DND-41 (cell line): Measurements from ENCODE around the gene NLGN1.

Source experiments
- ATAC-seq: fragments of 200-7000 bp; cut with Tn5 transposase; 3 replicates; pipeline ENCODE4 v1.9.1; 2021; ENCODE audit warnings: low read depth; ENCODE audit not compliant: insufficient read depth
- DNase-seq: peaks from one replicate; pipeline ENCODE4 v3.0.0-alpha.2; 2020
- H2AFZ ChIP-seq: 2 replicates; pipeline ENCODE4 v1.6.0; 2012; ENCODE audit warnings: low read depth, low read length
- H3K27ac ChIP-seq: 2 replicates; pipeline ENCODE4 v1.5.1; 2012; ENCODE audit warnings: low read length, inconsistent platforms
- H3K27me3 ChIP-seq: fragments of 200-600 bp; sonication (generic); 2 replicates; pipeline ENCODE4 v1.6.0; 2012; ENCODE audit warnings: low read length, mild to moderate bottlenecking, inconsistent platforms; ENCODE audit not compliant: insufficient read depth, poor library complexity
- H3K36me3 ChIP-seq: 2 replicates; pipeline ENCODE4 v1.5.1; 2012; ENCODE audit warnings: low read length, inconsistent platforms; ENCODE audit not compliant: insufficient read depth
- H3K4me1 ChIP-seq: 2 replicates; pipeline ENCODE4 v1.5.1; 2012; ENCODE audit warnings: mild to moderate bottlenecking, low read length; ENCODE audit not compliant: insufficient read depth
- H3K4me2 ChIP-seq: 2 replicates; pipeline ENCODE4 v1.6.0; 2012; ENCODE audit warnings: mild to moderate bottlenecking, moderate library complexity, low read length, inconsistent platforms; ENCODE audit not compliant: insufficient read depth
- H3K4me3 ChIP-seq, 2 experiments: fragments of 200-600 bp in 1 of 2; shearing (Covaris generic) in 1 of 2; 2 replicates each; pipeline ENCODE4 v1.5.1; 2012 to 2016; ENCODE audit warnings: inconsistent platforms in 2 of 2, low read length in 2 of 2, mild to moderate bottlenecking in 2 of 2, low read depth in 1 of 2, moderate library complexity in 1 of 2
- H3K79me2 ChIP-seq: 2 replicates; pipeline ENCODE4 v1.6.0; 2012; ENCODE audit warnings: low read length, inconsistent platforms; ENCODE audit not compliant: insufficient read depth
- H3K9ac ChIP-seq: 2 replicates; pipeline ENCODE4 v1.6.0; 2012; ENCODE audit warnings: low read depth, mild to moderate bottlenecking, inconsistent platforms, low read length, moderate library complexity
- H3K9me3 ChIP-seq: 2 replicates; pipeline ENCODE4 v1.5.1; 2012; ENCODE audit warnings: low read length, moderate library complexity, mild to moderate bottlenecking, inconsistent platforms; ENCODE audit not compliant: insufficient read depth, severe bottlenecking
- H4K20me1 ChIP-seq: 2 replicates; pipeline ENCODE4 v1.6.0; 2012; ENCODE audit warnings: low read length; ENCODE audit not compliant: insufficient read depth
- CTCF ChIP-seq: IDR thresholded peaks from 2 replicates; pipeline ENCODE4 v1.5.1; 2012; ENCODE audit warnings: borderline replicate concordance, low read length, moderate library complexity, mild to moderate bottlenecking; ENCODE audit not compliant: poor library complexity, severe bottlenecking; ENCODE audit errors: extremely low read depth
- EZH2 ChIP-seq: IDR thresholded peaks from 3 replicates; pipeline ENCODE4 v1.6.1; 2012; ENCODE audit warnings: borderline replicate concordance, low read depth, mild to moderate bottlenecking, moderate library complexity, low read length, inconsistent platforms; ENCODE audit not compliant: severe bottlenecking

Gene NLGN1

GRCh38 chr3:173416070-173416469, 18.5 kb downstream of the NLGN1 start:
- Histone ChIP-seq H3K9me3 (no peaks in the 10 kb centered on the region), H3K4me2 (no peak overlapping the region), H3K4me3 (no peak overlapping the region), H4K20me1 (no peaks in the 10 kb centered on the region), H3K79me2 (no peaks in the 10 kb centered on the region), H3K9ac (no peak overlapping the region), H3K36me3 (no peaks in the 10 kb centered on the region), H3K27me3 (no peaks in the 10 kb centered on the region), H3K27ac (no peak overlapping the region), H3K4me1 (no peaks in the 10 kb centered on the region), H2AFZ (no peak overlapping the region)
- no peak for DNase-seq
- ATAC-seq: no peak
- TF ChIP-seq CTCF (no peak), EZH2 (no peak)

- Histone ChIP-seq H3K4me3 (no peak overlapping the region), H3K79me2 (no peaks in the 10 kb centered on the region), H3K4me1 (no peaks in the 10 kb centered on the region), H3K27me3 (no peaks in the 10 kb centered on the region), H3K4me2 (no peak overlapping the region), H3K36me3 (no peaks in the 10 kb centered on the region), H3K27ac (no peak overlapping the region), H3K9me3 (peaks cover 4% of the 10 kb centered on the region), H4K20me1 (no peaks in the 10 kb centered on the region), H2AFZ (no peak overlapping the region), H3K9ac (no peak overlapping the region)
- ATAC-seq: no peak
- DNase-seq: no peak
- no peak for TF ChIP-seq EZH2
- no peak for TF ChIP-seq CTCF
These were observed 31.5 kb downstream of the NLGN1 start for GRCh38 chr3:173429076-173429475.

- H3K4me3 ChIP-seq: no peak overlapping the region
- no peaks in the 10 kb centered on the region for H3K4me1 ChIP-seq
- no peaks in the 10 kb centered on the region for H4K20me1 ChIP-seq
- H3K27ac ChIP-seq: no peak overlapping the region
- H3K27me3 ChIP-seq: no peaks in the 10 kb centered on the region
- H3K9ac ChIP-seq: no peak overlapping the region
- TF ChIP-seq CTCF (no peak), EZH2 (no peak)
- ATAC-seq: no peak
- peaks cover 4% of the 10 kb centered on the region for H3K9me3 ChIP-seq
- no peak overlapping the region for H3K4me2 ChIP-seq
- no peaks in the 10 kb centered on the region for H3K36me3 ChIP-seq
- no peak for DNase-seq
- H2AFZ ChIP-seq: no peak overlapping the region
- H3K79me2 ChIP-seq: no peaks in the 10 kb centered on the region
These were observed 32.0 kb downstream of the NLGN1 start for GRCh38 chr3:173429527-173429926.

GRCh38 chr3:173430576-173430975, 33.0 kb downstream of the NLGN1 start:
- Histone ChIP-seq H3K4me3 (no peak overlapping the region), H3K9me3 (peaks cover 4% of the 10 kb centered on the region), H4K20me1 (no peaks in the 10 kb centered on the region), H2AFZ (no peak overlapping the region), H3K79me2 (no peaks in the 10 kb centered on the region), H3K27ac (no peak overlapping the region), H3K9ac (no peak overlapping the region), H3K4me1 (no peaks in the 10 kb centered on the region), H3K27me3 (no peaks in the 10 kb centered on the region), H3K4me2 (no peak overlapping the region), H3K36me3 (no peaks in the 10 kb centered on the region)
- DNase-seq: no peak
- no peak for ATAC-seq
- TF ChIP-seq EZH2: no peak
- TF ChIP-seq CTCF: no peak
